Melanocyte of skin (primary cell): ENCODE data around the gene MEAF6. TPM values are rescaled to one million over a fixed set of nuclear protein-coding genes. Genes with fewer than 3 reads are reported as not detected.

Experiments used
- small RNA-seq, 2 donors: library from RNA; depleted of rRNA; stranded (forward); fragments of <200 nt; gene quantifications; one replicate each; pipeline ENCODE3, GENCODE V24; 2012
- total RNA-seq, 2 donors: library from RNA; depleted of rRNA; stranded (reverse); fragments of >200 nt; gene quantifications; 2 replicates each; pipeline ENCODE4 v1.2.3, GENCODE V29; 2012

MEAF6 gene
- total RNA-seq = 10 to 100 TPM; 45.0 to 54.7 TPM

DNA sequence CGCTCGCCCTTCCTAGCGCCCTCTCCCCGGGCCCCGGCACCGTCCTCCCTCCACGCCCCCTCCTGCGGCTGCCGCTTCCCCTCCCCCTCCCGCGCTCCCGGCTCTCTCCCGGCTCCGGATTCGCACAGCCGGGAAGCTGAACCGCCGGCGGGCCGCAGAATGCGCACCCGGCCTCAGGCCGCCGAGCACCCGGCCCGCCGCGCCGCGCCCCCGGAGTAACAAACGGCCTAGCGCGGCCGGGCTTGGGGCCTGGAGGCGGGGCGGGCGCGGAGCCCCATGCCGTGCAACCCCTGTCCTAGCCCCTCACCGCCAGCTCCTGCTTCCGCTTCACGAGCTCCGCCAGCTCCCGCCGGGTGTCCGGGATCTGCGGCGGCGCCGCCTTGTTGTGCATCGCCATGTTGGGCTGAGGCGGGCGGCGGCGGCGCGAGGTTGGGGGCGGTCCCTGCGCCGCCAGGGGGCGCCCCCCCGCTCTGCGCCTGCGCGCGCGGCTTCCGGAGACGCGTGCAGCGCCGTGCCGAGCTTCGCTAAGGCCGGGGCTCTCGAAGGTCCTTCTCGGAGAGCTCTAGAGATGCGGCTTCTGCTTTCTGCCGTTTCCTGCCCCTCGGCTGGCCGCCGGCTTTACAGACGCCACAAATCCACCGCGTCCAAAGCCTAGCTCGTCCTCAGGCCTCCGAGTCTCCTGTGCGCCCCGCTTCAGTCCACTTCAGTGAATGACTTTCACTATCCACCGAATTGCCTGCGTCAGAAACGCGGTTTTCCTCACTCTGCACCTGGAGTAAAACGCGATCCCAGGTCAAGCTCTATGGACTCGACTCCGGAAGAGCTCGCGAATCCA lies at the start of gene MEAF6:
Gene MEAF6 (minus strand): TSS at position 417 of the 835 bp plus-strand sequence. CDS start 20 bp downstream, at position 397.

DNA sequence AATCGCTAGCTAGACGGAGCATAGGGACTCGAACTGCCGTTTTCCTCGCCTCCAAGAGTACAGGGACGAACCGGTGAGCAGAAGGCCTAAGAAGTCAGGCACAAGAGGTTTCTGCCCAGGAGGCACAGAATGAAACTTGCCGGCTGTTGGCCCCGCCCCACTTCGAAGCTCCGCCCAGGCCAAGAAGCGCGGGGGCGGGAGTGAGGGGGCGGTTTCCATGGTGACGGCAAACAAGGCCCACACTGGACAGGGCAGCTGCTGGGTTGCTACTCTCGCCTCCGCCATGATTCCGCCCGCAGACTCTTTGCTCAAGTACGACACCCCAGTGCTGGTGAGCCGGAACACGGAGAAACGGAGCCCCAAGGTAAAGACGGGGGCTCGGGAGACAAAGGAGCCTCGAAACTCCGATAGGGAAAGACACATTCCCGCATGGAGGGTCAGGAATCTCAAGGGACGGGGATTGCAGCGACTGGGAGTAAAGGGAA lies 42.2 kb upstream of the MEAF6 start, which contains the start of gene DNALI1:
Gene DNALI1 (plus strand): TSS at position 229 of the 485 bp plus-strand sequence. CDS start 55 bp downstream, at position 284.

DNA sequence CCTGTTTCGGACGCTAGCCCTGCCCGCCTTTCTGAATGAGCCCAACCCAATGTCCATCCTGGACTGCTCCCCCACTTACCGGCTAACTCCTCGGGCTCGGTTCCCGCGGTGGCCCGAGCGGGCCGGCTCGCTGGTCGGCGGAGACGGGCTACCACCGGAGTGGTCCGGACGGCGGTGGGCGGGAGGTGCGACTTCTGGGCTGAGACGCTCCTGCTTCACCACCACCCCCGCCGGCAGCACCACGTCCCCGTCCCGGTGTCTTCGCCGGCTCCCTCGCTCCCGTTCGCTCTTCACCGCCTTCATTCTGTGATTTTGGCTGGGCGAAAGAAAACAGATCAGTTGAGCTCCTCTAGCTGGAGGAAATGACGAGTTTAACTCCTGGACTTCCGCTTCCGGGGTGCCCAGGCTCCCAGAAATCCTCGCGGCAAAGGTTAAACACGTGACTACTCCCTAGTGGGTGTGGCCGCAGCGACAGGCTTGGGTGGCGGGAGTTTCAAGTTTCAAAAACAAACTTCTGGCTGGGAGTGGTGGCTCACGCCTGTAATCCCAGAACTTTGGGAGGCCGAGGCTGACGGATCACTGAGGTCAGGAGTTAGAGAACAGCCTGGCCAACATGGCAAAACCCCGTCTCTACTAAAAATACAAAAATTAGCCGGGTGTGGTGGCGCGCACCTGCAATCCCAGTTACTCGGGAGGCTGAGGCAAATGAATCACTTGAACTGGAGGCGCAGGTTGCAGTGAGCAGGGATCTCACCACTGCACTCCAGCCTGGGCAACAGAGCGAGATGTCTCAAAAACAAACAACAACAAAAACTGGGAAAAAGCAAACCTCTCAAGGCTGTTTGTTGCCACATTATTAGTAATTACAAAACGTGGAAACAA lies 39.6 kb upstream of the MEAF6 start, which contains the start of gene SNIP1:
Gene SNIP1 (minus strand): TSS at position 367 of the 882 bp plus-strand sequence. CDS start 64 bp downstream, at position 303.

DNA sequence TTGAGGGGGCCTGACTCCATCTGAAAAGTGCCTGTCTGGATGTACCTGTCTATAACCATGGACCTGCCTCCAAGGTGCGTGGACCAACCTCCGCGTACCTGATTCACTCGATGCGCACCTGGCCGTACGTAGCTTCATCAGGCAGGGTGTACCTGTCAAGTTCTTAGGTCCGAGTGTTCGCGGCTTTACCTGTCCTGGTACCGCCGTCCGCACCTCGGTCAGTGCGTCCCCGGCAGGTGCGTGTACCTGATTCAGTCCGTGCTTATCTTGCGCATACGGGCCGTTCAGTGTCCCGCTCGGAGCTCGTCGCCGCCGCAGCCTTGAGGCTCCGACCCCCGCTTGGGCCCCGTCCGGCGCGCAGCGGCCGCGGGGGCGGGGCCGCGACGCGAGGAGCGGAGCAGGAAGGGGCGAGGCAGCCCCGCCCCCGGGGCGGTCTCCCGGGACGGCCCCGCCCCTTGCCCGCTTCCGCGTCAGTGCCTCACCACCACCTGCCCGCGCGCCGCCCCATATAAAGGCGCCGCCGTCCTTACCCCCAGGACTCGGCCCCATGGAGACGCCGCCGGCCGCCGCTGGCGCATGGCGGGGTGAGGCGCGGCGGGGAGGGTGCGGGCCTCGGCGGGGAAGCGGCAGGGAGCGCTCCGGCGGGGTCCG lies 40.4 kb downstream of the MEAF6 start, which contains the start of gene ZC3H12A:
Gene ZC3H12A (plus strand): TSS at position 535 of the 651 bp plus-strand sequence. CDS start 917 bp downstream, outside the sequence.

Small RNA genes within 50 kb of the gene (small RNA-seq; reads per million reads assigned to genes)
- gene AL034379.1 = 0 reads per million in 2 donors
- 0.23 to 0.43 reads per million in 2 donors for gene MIR5581

Other genes starting within 250 kb of the MEAF6 start
- gene ZC3H12A, start 40.2 kb downstream of the MEAF6 start, total RNA-seq = 10 to 100 TPM in 1 of 2 donors, 1 to 10 TPM in 1; 3.7 to 15.8 TPM
- gene SNIP1, start 39.5 kb upstream of the MEAF6 start, total RNA-seq = 1 to 10 TPM; 6.2 to 9.3 TPM
- 1 to 10 TPM; 3.4 to 6.0 TPM for gene DNALI1, start 42.2 kb upstream of the MEAF6 start, total RNA-seq
- 10 to 100 TPM; 65.4 to 73.6 TPM for gene GNL2, start 81.2 kb upstream of the MEAF6 start, total RNA-seq
- not detected for gene RSPO1, start 120.1 kb upstream of the MEAF6 start, total RNA-seq
- 10 to 100 TPM in 1 of 2 donors, 1 to 10 TPM in 1; 9.6 to 24.3 TPM for gene CDCA8, start 177.8 kb upstream of the MEAF6 start, total RNA-seq